ENCODE results near the gene MORN3. TPM values are rescaled to one million over a fixed set of nuclear protein-coding genes. Genes with fewer than 3 reads are reported as not detected.

Gene MORN3
- total and polyA plus RNA-seq, 2 of the 8 experiments (the other 6 are each of a cell fraction or from before 2014, with no cell fraction given), result 0.39 to 0.93 TPM

GRCh38 chr12:121626087-121626852, 43.2 kb downstream of the MORN3 start, which contains the start of gene ORAI1:
Gene ORAI1 (plus strand): TSS chr12:121626530.
- peaks cover 11% of the 10 kb centered on the region; the same call in 1 of the 2 replicates for H3K23me2 ChIP-seq (ENCODE audit: low read depth, low read length)
- no peak for FAIRE-seq
- TF ChIP-seq CBX5 (IDR thresholded peaks at IDR 0.05; ENCODE audit: low read depth, low read length) (no peak), HDAC2 (IDR thresholded peaks at IDR 0.05; ENCODE audit: borderline replicate concordance in 1 of 2, low read depth in 2 of 2, low read length in 2 of 2) (peak in 1 of 2 experiments; percentile 63; a peak in 1 of 4 replicates), TBP (IDR thresholded peaks at IDR 0.05; ENCODE audit: low read depth, low read length) (no peak), CEBPB (IDR thresholded peaks at IDR 0.05; ENCODE audit: low read depth, low read length) (no peak), SP1 (IDR thresholded peaks at IDR 0.05; ENCODE audit: low read depth, low read length) (0 out of 2 replicates have a peak, but pooled peaks have one; percentile 34), POU5F1 (IDR thresholded peaks at IDR 0.05; ENCODE audit: low read depth, low read length) (no peak), TCF12 (IDR thresholded peaks at IDR 0.05; ENCODE audit: low read depth, low read length) (0 out of 2 replicates have a peak, but pooled peaks have one; percentile 9), ZNF274 (IDR thresholded peaks at IDR 0.05; ENCODE audit: borderline replicate concordance, extremely low read depth, low read length) (no peak), JUN (IDR thresholded peaks at IDR 0.05; ENCODE audit: low read depth, low read length) (no peak), RXRA (IDR thresholded peaks at IDR 0.05; ENCODE audit: insufficient read depth, low read depth, low read length) (no peak), RBBP5 (IDR thresholded peaks at IDR 0.05; ENCODE audit: borderline replicate concordance, low read depth, low read length) (no peak)

More at GRCh38 chr12:121626087-121626852, 43.2 kb downstream of the MORN3 start, which contains the start of gene ORAI1:
- Histone ChIP-seq H3K56ac (replicated peaks; ENCODE audit: insufficient read length, low read depth, low read length) (no peak within 1 kb of the TSS), H2BK15ac (ENCODE audit: low read length) (no peak within 1 kb of the TSS), H3K79me1 (ENCODE audit: low read depth, low read length) (peaks cover 17% of the 10 kb centered on the region), H3K4ac (replicated peaks; ENCODE audit: insufficient read length, low read depth, low read length) (no peak within 1 kb of the TSS), H2AK5ac (ENCODE audit: low read depth, low read length) (no peak within 1 kb of the TSS), H3K23ac (ENCODE audit: insufficient read length) (no peak within 1 kb of the TSS), H3K14ac (ENCODE audit: insufficient read length) (no peak within 1 kb of the TSS), H3K27me3 (replicated peaks in 1 of 4; ENCODE audit: control insufficient read depth in 3 of 4, extremely low read depth in 1 of 4, insufficient read depth in 3 of 4, low read length in 3 of 4) (no peaks in the 10 kb centered on the region), H3K79me2 (ENCODE audit: control insufficient read depth in 1 of 2, insufficient read depth in 2 of 2, low read length in 2 of 2) (peaks cover 3 to 41% of the 10 kb centered on the region in 2 experiments), H4K91ac (replicated peaks; ENCODE audit: insufficient read length, low read length) (peak within 1 kb of the TSS; percentile 44), H3K4me2 (ENCODE audit: insufficient read depth in 1 of 2, low read depth in 2 of 2, low read length in 2 of 2) (peak within 1 kb of the TSS; percentile 85 to 91), H4K8ac (ENCODE audit: extremely low read depth, insufficient read depth, low read length) (peak within 1 kb of the TSS; percentile 89), H2BK120ac (replicated peaks; ENCODE audit: low read depth, low read length) (no peak within 1 kb of the TSS), H3K4me1 (replicated peaks in 1 of 4; ENCODE audit: control insufficient read depth in 3 of 4, insufficient read depth in 4 of 4, low read length in 3 of 4) (peaks cover 10 to 20% (median 14%) of the 10 kb centered on the region in 4 experiments), H2BK5ac (ENCODE audit: low read depth, low read length) (peak within 1 kb of the TSS; percentile 75; the same call in 1 of the 2 replicates), H3K9me3 (ENCODE audit: insufficient read depth in 2 of 2, low read depth in 1 of 2, low read length in 1 of 2) (no peaks in the 10 kb centered on the region), H3K36me3 (ENCODE audit: control insufficient read depth in 2 of 4, insufficient read depth in 4 of 4, low read length in 3 of 4) (no peaks in the 10 kb centered on the region; a peak in 1 of 8 replicates), H3K9ac (replicated peaks in 1 of 4; ENCODE audit: extremely low read depth in 1 of 4, low read depth in 3 of 4, low read length in 3 of 4) (peak within 1 kb of the TSS; percentile 53 to 79 (median 72); a peak in 6 of 7 replicates), H3K18ac (ENCODE audit: extremely low read depth, low read length) (no peak within 1 kb of the TSS), H2BK12ac (ENCODE audit: low read depth, low read length) (0 out of 2 replicates have a peak within 1 kb of the TSS, but pooled peaks have one; percentile 55), H2BK20ac (ENCODE audit: low read length) (no peak within 1 kb of the TSS), H3K27ac (ENCODE audit: low read depth, low read length) (peak within 1 kb of the TSS; percentile 72), H2AFZ (ENCODE audit: low read length) (0 out of 2 replicates have a peak within 1 kb of the TSS, but pooled peaks have one; percentile 28), H4K5ac (ENCODE audit: insufficient read length, low read depth, low read length) (peak within 1 kb of the TSS; percentile 89), H4K20me1 (replicated peaks in 1 of 2; ENCODE audit: control insufficient read depth in 1 of 2, insufficient read depth in 2 of 2, low read length in 2 of 2) (peaks cover 4 to 12% of the 10 kb centered on the region in 2 experiments), H3K4me3 (ENCODE audit: extremely low read depth in 1 of 4, insufficient read depth in 2 of 4, low read depth in 3 of 4, low read length in 4 of 4) (peak within 1 kb of the TSS; percentile 61 to 93 (median 79))
- peak; percentile 73 to 98 for DNase-seq (ENCODE audit: low read depth in 1 of 2, low spot score in 2 of 2)
- POLR2A ChIA-PET (ENCODE audit: partially characterized antibody), result interaction anchor here (0.8 to 15.7 kb wide), 22 partner anchors 13 to 175 kb away, joined by 3 to 374 read pairs (median 6); partner anchors contain the start of genes KDM2B and MORN3
- WGBS, 2 experiments (ENCODE audit: extremely low coverage in 1 of 2, insufficient coverage in 1 of 2, insufficient read length in 1 of 2, insufficient replicate concordance in 2 of 2, low coverage in 1 of 2, low lambda C conversion rate in 2 of 2, missing lambda C conversion rate in 1 of 2), result 6% methylated on average over 17 of the region's 92 CpGs; no CpG with 5 or more reads in 1 of the 2 experiments
- CTCF ChIA-PET (ENCODE audit: partially characterized antibody), result interaction anchor here (0.5 to 7.1 kb wide), 27 partner anchors 10 to 186 kb away, joined by 3 to 50 read pairs (median 6); partner anchors contain the start of genes KDM2B and MORN3

Measured in H1 (cell line).